DOHH2 (cell line): Measurements from ENCODE around the gene CFL2.
"Not testable (repeated sequence)": the region's sequence is repeated elsewhere in the genome, so short reads cannot be mapped to it uniquely, and the experiment has no call there.

Source experiments
- H3F3A ChIP-seq: fragments of 200-600 bp; sonication (generic), shearing (Covaris generic); 2 replicates; pipeline ENCODE4 v1.6.0; 2016; ENCODE audit warnings: antibody characterized with exemption, mild to moderate bottlenecking; ENCODE audit not compliant: control insufficient read depth, insufficient read depth
- H3K27ac ChIP-seq: fragments of 200-600 bp; sonication (generic); 2 replicates; pipeline ENCODE4 v1.5.1; 2014; ENCODE audit warnings: low read depth, mild to moderate bottlenecking, low read length, moderate library complexity
- H3K27me3 ChIP-seq: fragments of 200-600 bp; sonication (generic); 2 replicates; pipeline ENCODE4 v1.6.1; 2014; ENCODE audit warnings: mild to moderate bottlenecking, low read length, mixed read lengths; ENCODE audit not compliant: control insufficient read depth
- H3K36me3 ChIP-seq: fragments of 200-600 bp; sonication (generic); 2 replicates; pipeline ENCODE4 v1.6.1; 2014; ENCODE audit warnings: mild to moderate bottlenecking, low read length, moderate library complexity, mixed read lengths; ENCODE audit not compliant: control insufficient read depth
- H3K4me1 ChIP-seq: fragments of 200-600 bp; sonication (generic); 2 replicates; pipeline ENCODE4 v1.6.1; 2014; ENCODE audit warnings: mild to moderate bottlenecking, low read length, mixed read lengths; ENCODE audit not compliant: control insufficient read depth
- H3K4me2 ChIP-seq: fragments of 200-600 bp; sonication (generic); 2 replicates; pipeline ENCODE4 v1.6.0; 2014; ENCODE audit warnings: mild to moderate bottlenecking, low read length, moderate library complexity
- H3K4me3 ChIP-seq: fragments of 200-600 bp; sonication (generic); 2 replicates; pipeline ENCODE4 v1.5.1; 2014; ENCODE audit warnings: mild to moderate bottlenecking, low read length, mixed read lengths
- H3K79me2 ChIP-seq: fragments of 200-600 bp; sonication (generic); 2 replicates; pipeline ENCODE4 v1.6.1; 2014; ENCODE audit warnings: mild to moderate bottlenecking, low read length, mixed read lengths; ENCODE audit not compliant: control insufficient read depth
- H3K9me2 ChIP-seq: fragments of 200-600 bp; sonication (generic); replicated peaks from 2 replicates; pipeline ENCODE4 v1.6.1; 2014; ENCODE audit warnings: mild to moderate bottlenecking, low read length, mixed read lengths; ENCODE audit not compliant: control insufficient read depth
- H3K9me3 ChIP-seq: fragments of 200-600 bp; sonication (generic); 2 replicates; pipeline ENCODE4 v1.6.1; 2014; ENCODE audit warnings: antibody characterized with exemption, low read length, mixed read lengths; ENCODE audit not compliant: control insufficient read depth, insufficient read depth
- H4K20me1 ChIP-seq: fragments of 200-600 bp; sonication (generic); 2 replicates; pipeline ENCODE4 v1.6.0; 2014; ENCODE audit warnings: low read depth, mild to moderate bottlenecking, antibody characterized with exemption, low read length, moderate library complexity; ENCODE audit not compliant: control insufficient read depth, insufficient read depth
- CTCF ChIP-seq: fragments of 200-600 bp; sonication (generic); IDR thresholded peaks from one replicate; pipeline ENCODE4 v1.5.1; 2014; ENCODE audit warnings: antibody characterized with exemption, mild to moderate bottlenecking, low read depth, low read length; ENCODE audit not compliant: poor library complexity, severe bottlenecking
- EZH2phosphoT487 ChIP-seq: fragments of 200-600 bp; sonication (generic); IDR thresholded peaks from 2 replicates; pipeline ENCODE4 v1.6.1; 2017; ENCODE audit warnings: borderline replicate concordance, mild to moderate bottlenecking, antibody characterized with exemption, low read length, moderate library complexity, mixed read lengths

Gene CFL2

GRCh38 chr14:34742270-34743115 is 28.1 kb upstream of the CFL2 start:
- H3K4me3 ChIP-seq: no peak overlapping the region
- H3K9me2 ChIP-seq: no peaks in the 10 kb centered on the region
- no peaks in the 10 kb centered on the region for H3K36me3 ChIP-seq
- no peaks in the 10 kb centered on the region for H4K20me1 ChIP-seq
- no peaks in the 10 kb centered on the region for H3K27me3 ChIP-seq
- no peaks in the 10 kb centered on the region for H3K9me3 ChIP-seq
- no peak overlapping the region for H3K27ac ChIP-seq
- peaks cover 10% of the 10 kb centered on the region for H3K4me1 ChIP-seq
- no peak overlapping the region for H3K4me2 ChIP-seq
- no peaks in the 10 kb centered on the region for H3K79me2 ChIP-seq
- TF ChIP-seq CTCF (no peak), EZH2phosphoT487 (no peak)
- H3F3A ChIP-seq: no peaks in the 10 kb centered on the region

- no peaks in the 10 kb centered on the region for H3K9me2 ChIP-seq
- H3K36me3 ChIP-seq: no peaks in the 10 kb centered on the region
- H3K27ac ChIP-seq: no peak overlapping the region
- TF ChIP-seq CTCF: no peak
- TF ChIP-seq EZH2phosphoT487: no peak
- H3K79me2 ChIP-seq: no peaks in the 10 kb centered on the region
- H3K27me3 ChIP-seq: no peaks in the 10 kb centered on the region
- peaks cover 10% of the 10 kb centered on the region for H3K4me1 ChIP-seq
- no peaks in the 10 kb centered on the region for H4K20me1 ChIP-seq
- no peaks in the 10 kb centered on the region for H3F3A ChIP-seq
- H3K4me2 ChIP-seq: no peak overlapping the region
- no peaks in the 10 kb centered on the region for H3K9me3 ChIP-seq
- H3K4me3 ChIP-seq: no peak overlapping the region
Measured at GRCh38 chr14:34741840-34742239, 27.4 kb upstream of the CFL2 start.

GRCh38 chr14:34740139-34740538 is 25.7 kb upstream of the CFL2 start:
- H3F3A ChIP-seq, H3K9me3 ChIP-seq, H4K20me1 ChIP-seq, H3K27ac ChIP-seq, H3K4me3 ChIP-seq, H3K27me3 ChIP-seq, H3K4me2 ChIP-seq, H3K79me2 ChIP-seq, H3K9me2 ChIP-seq, H3K36me3 ChIP-seq: not testable (repeated sequence)
- peaks cover 10% of the 10 kb centered on the region for H3K4me1 ChIP-seq

GRCh38 chr14:34737079-34737478 is 22.7 kb upstream of the CFL2 start:
- H3K4me2 ChIP-seq, H3K4me3 ChIP-seq, H3K36me3 ChIP-seq, H3F3A ChIP-seq, H3K27ac ChIP-seq, H3K9me3 ChIP-seq, H3K79me2 ChIP-seq, H3K27me3 ChIP-seq, H4K20me1 ChIP-seq, H3K9me2 ChIP-seq: not testable (repeated sequence)
- peaks cover 15% of the 10 kb centered on the region for H3K4me1 ChIP-seq
